HepG2 (cell line): ENCODE data around the gene NANOS1. TPM values are rescaled to one million over a fixed set of nuclear protein-coding genes. Genes with fewer than 3 reads are reported as not detected.

Experiments used
- E2F2 ChIP-seq: sonication (generic); formaldehyde crosslinking; IDR thresholded peaks from 2 replicates; pipeline ENCODE4 v1.4.0; 2020; ENCODE audit warnings: missing genetic modification reagents, borderline replicate concordance
- KIAA2018 ChIP-seq: sonication (generic); formaldehyde crosslinking; IDR thresholded peaks from 2 replicates; pipeline ENCODE4 v1.5.0; 2020; ENCODE audit warnings: mild to moderate bottlenecking, missing genetic modification reagents, borderline replicate concordance
- PBX2 ChIP-seq: IDR thresholded peaks from 2 replicates; pipeline ENCODE4 v1.6.1; 2016; ENCODE audit warnings: control low read depth
- SCMH1 ChIP-seq: sonication (generic); formaldehyde crosslinking; IDR thresholded peaks from 2 replicates; pipeline ENCODE4 v1.9.0; 2021; ENCODE audit warnings: missing genetic modification reagents, mild to moderate bottlenecking, borderline replicate concordance
- SNAPC5 ChIP-seq: sonication (generic); formaldehyde crosslinking; IDR thresholded peaks from 2 replicates; pipeline ENCODE4 v1.8.1; 2023; ENCODE audit warnings: mild to moderate bottlenecking, missing genetic modification reagents, borderline replicate concordance
- ZNF557 ChIP-seq: sonication (generic); formaldehyde crosslinking; IDR thresholded peaks from 2 replicates; pipeline ENCODE4 v1.4.0; 2020; ENCODE audit warnings: missing genetic modification reagents
- ZNF713 ChIP-seq: sonication (generic); formaldehyde crosslinking; IDR thresholded peaks from 2 replicates; pipeline ENCODE4 v1.4.0; 2020; ENCODE audit warnings: mild to moderate bottlenecking, missing genetic modification reagents
- polyA plus RNA-seq, 8 experiments: library from polyadenylated mRNA; depleted of rRNA in 3 of 8; stranded (reverse) in 7 of 8; unstranded in 1 of 8; fragments of >200 nt; fragmentation: Illumina TruSeq in 4 of 8; extraction: Trizol in 4 of 8; gene quantifications; 2 replicates each; pipeline versions ENCODE4 v1.2.1 to v1.2.3, GENCODE V29; 2011 to 2016; ENCODE audit warnings: low read depth in 4 of 8, missing spikeins in 1 of 8, mixed read lengths in 1 of 8; ENCODE audit not compliant: insufficient read depth in 1 of 8
- total RNA-seq, 5 experiments: library from RNA; depleted of rRNA; stranded (reverse); fragments of >200 nt; fragmentation: Illumina TruSeq; extraction: Trizol; gene quantifications; 2 replicates each; pipeline ENCODE4 v1.2.3, GENCODE V29; 2016; ENCODE audit warnings: low read depth in 1 of 5
- TF ChIP-seq, protein P1 (sequence below): sonication (generic); formaldehyde crosslinking; IDR thresholded peaks from 2 replicates; pipeline ENCODE4 v1.5.0; 2020; ENCODE audit warnings: mild to moderate bottlenecking, missing genetic modification reagents, moderate library complexity

NANOS1 gene
- total and polyA plus RNA-seq, 2 of the 13 experiments (the other 11 are each of a cell fraction or from before 2014, with no cell fraction given): 1.7 to 2.2 TPM

- TF ChIP-seq KIAA2018 (CRISPR knock-in tag): no peak
- no peak for TF ChIP-seq ZNF713 (CRISPR knock-in tag)
- 0 out of 2 replicates have a peak, but pooled peaks have one; percentile 43 for TF ChIP-seq SNAPC5 (CRISPR knock-in tag)
- no peak for TF ChIP-seq E2F2 (CRISPR knock-in tag)
- TF ChIP-seq, protein P1, sequence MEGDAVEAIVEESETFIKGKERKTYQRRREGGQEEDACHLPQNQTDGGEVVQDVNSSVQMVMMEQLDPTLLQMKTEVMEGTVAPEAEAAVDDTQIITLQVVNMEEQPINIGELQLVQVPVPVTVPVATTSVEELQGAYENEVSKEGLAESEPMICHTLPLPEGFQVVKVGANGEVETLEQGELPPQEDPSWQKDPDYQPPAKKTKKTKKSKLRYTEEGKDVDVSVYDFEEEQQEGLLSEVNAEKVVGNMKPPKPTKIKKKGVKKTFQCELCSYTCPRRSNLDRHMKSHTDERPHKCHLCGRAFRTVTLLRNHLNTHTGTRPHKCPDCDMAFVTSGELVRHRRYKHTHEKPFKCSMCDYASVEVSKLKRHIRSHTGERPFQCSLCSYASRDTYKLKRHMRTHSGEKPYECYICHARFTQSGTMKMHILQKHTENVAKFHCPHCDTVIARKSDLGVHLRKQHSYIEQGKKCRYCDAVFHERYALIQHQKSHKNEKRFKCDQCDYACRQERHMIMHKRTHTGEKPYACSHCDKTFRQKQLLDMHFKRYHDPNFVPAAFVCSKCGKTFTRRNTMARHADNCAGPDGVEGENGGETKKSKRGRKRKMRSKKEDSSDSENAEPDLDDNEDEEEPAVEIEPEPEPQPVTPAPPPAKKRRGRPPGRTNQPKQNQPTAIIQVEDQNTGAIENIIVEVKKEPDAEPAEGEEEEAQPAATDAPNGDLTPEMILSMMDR (CRISPR knock-in tag): peak; percentile 14; the same call in 1 of the 2 replicates
- no peak for TF ChIP-seq ZNF557 (CRISPR knock-in tag)
- TF ChIP-seq SCMH1: no peak
- no peak for TF ChIP-seq PBX2
Measured at GRCh38 chr10:119030421-119031250, 1.1 kb downstream of the NANOS1 start (continued).
